GM19240 (cell line): ENCODE measurements around the gene VPS13C.
"Not testable (repeated sequence)": the region's sequence is repeated elsewhere in the genome, so short reads cannot be mapped to it uniquely, and the experiment has no call there.

Source experiments
- DNase-seq: peaks from one replicate; pipeline ENCODE4 v3.0.0; 2011; ENCODE audit warnings: low spot score; ENCODE audit not compliant: insufficient read length

Gene VPS13C

GRCh38 chr15:62071711-62072308, 11.6 kb upstream of the VPS13C start:
- DNase-seq: peak; percentile 11

- no peak for DNase-seq
Measured at GRCh38 chr15:62069551-62069950, 9.3 kb upstream of the VPS13C start.

- DNase-seq: no peak
Measured at GRCh38 chr15:62068810-62069167, 8.5 kb upstream of the VPS13C start.

GRCh38 chr15:62068071-62068809, 8.0 kb upstream of the VPS13C start:
- DNase-seq: no peak

- DNase-seq: no peak
Measured at GRCh38 chr15:62067448-62068044, 7.3 kb upstream of the VPS13C start.

- no peak for DNase-seq
Measured at GRCh38 chr15:62066663-62067447, 6.6 kb upstream of the VPS13C start, which contains the start of gene C2CD4A. Gene C2CD4A, plus strand, starts transcription at chr15:62066977. Its CDS starts 637 bp downstream, at chr15:62067614.

GRCh38 chr15:62063825-62064635, 3.8 kb upstream of the VPS13C start:
- no peak for DNase-seq

- no peak for DNase-seq
Measured at GRCh38 chr15:62060896-62061280, 641 bp upstream of the VPS13C start.

- DNase-seq: peak; percentile 47
Measured at GRCh38 chr15:62059816-62060112, 483 bp downstream of the VPS13C start.

- DNase-seq: no peak
Measured at GRCh38 chr15:62059108-62059815, 985 bp downstream of the VPS13C start.

GRCh38 chr15:62058327-62059028, 1.8 kb downstream of the VPS13C start:
- no peak for DNase-seq

GRCh38 chr15:62057341-62057980, 2.8 kb downstream of the VPS13C start:
- DNase-seq: no peak

- DNase-seq: no peak
Measured at GRCh38 chr15:62054979-62055378, 5.3 kb downstream of the VPS13C start.

- DNase-seq: no peak
Measured at GRCh38 chr15:62053439-62054085, 6.7 kb downstream of the VPS13C start.

- no peak for DNase-seq
Measured at GRCh38 chr15:62052713-62053112, 7.5 kb downstream of the VPS13C start.

- DNase-seq: no peak
Measured at GRCh38 chr15:62051166-62051565, 9.1 kb downstream of the VPS13C start.

- no peak for DNase-seq
Measured at GRCh38 chr15:62050115-62050514, 10.1 kb downstream of the VPS13C start.

- DNase-seq: not testable (repeated sequence)
Measured at GRCh38 chr15:62048254-62048653, 12.0 kb downstream of the VPS13C start.

GRCh38 chr15:62047282-62047827, 12.9 kb downstream of the VPS13C start:
- no peak for DNase-seq
